GM12878 (cell line): Measurements from ENCODE around the gene PM20D2.

Source experiments
- CHD2 ChIP-seq: IDR thresholded peaks from 2 replicates; pipeline ENCODE4 v1.6.1; 2011; ENCODE audit warnings: low read depth, low read length, improper control_type of control experiment, borderline replicate concordance
- CTCF ChIP-seq, 3 experiments: IDR thresholded peaks in 2 of 3; conservative IDR thresholded peaks in 1 of 3; 2 replicates each; pipeline ENCODE4 v1.5.1; 2011; ENCODE audit warnings: low read depth in 3 of 3, low read length in 3 of 3, mild to moderate bottlenecking in 3 of 3, control low read depth in 2 of 3, moderate library complexity in 2 of 3, inconsistent platforms in 1 of 3, mixed read lengths in 1 of 3; ENCODE audit not compliant: control insufficient read depth in 2 of 3, insufficient read depth in 1 of 3; ENCODE audit errors: extremely low read depth in 1 of 3
- EP300 ChIP-seq, 2 experiments: fragments of 150-350 bp in 1 of 2; IDR thresholded peaks; 2 replicates each; pipeline ENCODE4 v1.6.1; 2011 to 2012; ENCODE audit warnings: low read depth in 2 of 2, low read length in 2 of 2, borderline replicate concordance in 1 of 2, improper control_type of control experiment in 1 of 2, inconsistent platforms in 1 of 2; ENCODE audit not compliant: control insufficient read depth in 1 of 2
- FOXM1 ChIP-seq: IDR thresholded peaks from 2 replicates; pipeline ENCODE4 v1.6.1; 2012; ENCODE audit warnings: low read depth, mild to moderate bottlenecking, inconsistent platforms, low read length, moderate library complexity
- HDGF ChIP-seq: fragments of 450-650 bp; IDR thresholded peaks from 2 replicates; pipeline ENCODE4 v1.6.1; 2016; ENCODE audit warnings: antibody characterized with exemption
- POLR2AphosphoS5 ChIP-seq: IDR thresholded peaks from 2 replicates; pipeline ENCODE4 v1.6.1; 2011; ENCODE audit warnings: mild to moderate bottlenecking, low read length, inconsistent platforms
- RAD21 ChIP-seq: IDR thresholded peaks from 2 replicates; pipeline ENCODE4 v1.6.1; 2011; ENCODE audit warnings: mild to moderate bottlenecking, low read depth, low read length, moderate library complexity; ENCODE audit not compliant: insufficient read depth
- SMC3 ChIP-seq: IDR thresholded peaks from 2 replicates; pipeline ENCODE4 v1.6.1; 2011; ENCODE audit warnings: low read length, improper control_type of control experiment, borderline replicate concordance
- ZNF217 ChIP-seq: fragments of 450-650 bp; IDR thresholded peaks from 2 replicates; pipeline ENCODE4 v1.6.1; 2017; ENCODE audit warnings: antibody characterized with exemption, mild to moderate bottlenecking

GRCh38 chr6:89173634-89174033 lies 27.8 kb downstream of the PM20D2 start:
- TF ChIP-seq SMC3 (no peak), POLR2AphosphoS5 (no peak), ZNF217 (no peak), CTCF (IDR thresholded peaks at IDR 0.05 in 2 of 3, conservative IDR thresholded peaks at IDR 0.05 in 1 of 3; ENCODE audit: control insufficient read depth in 2 of 3, extremely low read depth in 1 of 3, insufficient read depth in 1 of 3, low read depth in 3 of 3, low read length in 3 of 3) (no peak), EP300 (IDR thresholded peaks at IDR 0.05; ENCODE audit: borderline replicate concordance in 1 of 2, control insufficient read depth in 1 of 2, low read depth in 2 of 2, low read length in 2 of 2) (no peak), RAD21 (no peak), HDGF (no peak), FOXM1 (no peak), CHD2 (no peak)
